ENCODE results near the gene ZNF587B. TPM values are rescaled to one million over a fixed set of nuclear protein-coding genes. Genes with fewer than 3 reads are reported as not detected.
A peak's percentile ranks its signal among the peaks of the same experiment; 100 is the strongest.
"Not testable (repeated sequence)": the region's sequence is repeated elsewhere in the genome, so short reads cannot be mapped to it uniquely, and the experiment has no call there.

ZNF587B gene
- total and polyA plus RNA-seq, 2 experiments from 2014 or later, result 5.1 to 10.1 TPM

- H3K9ac ChIP-seq, result no peak overlapping the region
- peaks cover 6% of the 10 kb centered on the region; the same call in 1 of the 2 replicates for H3K36me3 ChIP-seq (ENCODE audit: low read depth)
- 0 out of 2 replicates have a peak overlapping the region, but pooled peaks have one; percentile 8 for H3K27ac ChIP-seq
- H3K4me3 ChIP-seq, result no peak overlapping the region
- H3K4me2 ChIP-seq (ENCODE audit: unreplicated experiment), result no peak overlapping the region
- no peak overlapping the region for H2AFZ ChIP-seq
- no peaks in the 10 kb centered on the region for H3K27me3 ChIP-seq (replicated peaks; ENCODE audit: insufficient read depth)
- 60 to 67% methylated on average over 6 of the region's 6 CpGs for WGBS, 2 experiments (ENCODE audit: low coverage in 1 of 2, low lambda C conversion rate in 2 of 2, missing lambda C conversion rate in 2 of 2)
- H3K4me1 ChIP-seq (ENCODE audit: insufficient read depth), result no peaks in the 10 kb centered on the region
- H3F3A ChIP-seq (ENCODE audit: insufficient read depth), result 0 out of 2 replicates have a peak, but pooled peaks cover 7% of the 10 kb centered on the region
- no peaks in the 10 kb centered on the region; the same call in 1 of the 2 replicates for H4K20me1 ChIP-seq (ENCODE audit: insufficient read depth)
- H3K9me3 ChIP-seq (ENCODE audit: low read depth), result no peaks in the 10 kb centered on the region
- TF ChIP-seq EZH2 (IDR thresholded peaks at IDR 0.05; ENCODE audit: insufficient read depth, poor library complexity, severe bottlenecking) (no peak), EZH2phosphoT487 (IDR thresholded peaks at IDR 0.05; ENCODE audit: insufficient read depth, low read depth) (no peak)
- DNase-seq, result peak; percentile 13
- no peaks in the 10 kb centered on the region for H3K9me2 ChIP-seq (ENCODE audit: insufficient read depth)
- in situ Hi-C loops (cut with MboI), result no loop called here
- H3K79me2 ChIP-seq (ENCODE audit: insufficient read depth), result peaks cover 97% of the 10 kb centered on the region
These were observed 11.1 kb downstream of the ZNF587B start for GRCh38 chr19:57841122-57841763.

GRCh38 chr19:57847164-57847563 is 17.1 kb downstream of the ZNF587B start:
- H4K20me1 ChIP-seq (ENCODE audit: insufficient read depth); H3K9me2 ChIP-seq (ENCODE audit: insufficient read depth); H3K36me3 ChIP-seq (ENCODE audit: low read depth); H3K4me2 ChIP-seq (ENCODE audit: unreplicated experiment); H3K4me3 ChIP-seq; H3K27me3 ChIP-seq (replicated peaks; ENCODE audit: insufficient read depth); H3K4me1 ChIP-seq (ENCODE audit: insufficient read depth); DNase-seq; H3K9ac ChIP-seq; H3K27ac ChIP-seq; H3K9me3 ChIP-seq (ENCODE audit: low read depth); H2AFZ ChIP-seq; in situ Hi-C loops (cut with MboI): not testable (repeated sequence)
- Histone ChIP-seq H3K79me2 (ENCODE audit: insufficient read depth) (peaks cover 95% of the 10 kb centered on the region), H3F3A (ENCODE audit: insufficient read depth) (peaks cover 11% of the 10 kb centered on the region)
- 57 to 59% methylated on average over 3 of the region's 3 CpGs for WGBS, 2 experiments (ENCODE audit: low coverage in 1 of 2, low lambda C conversion rate in 2 of 2, missing lambda C conversion rate in 2 of 2)

- Histone ChIP-seq H3K27ac (peak overlapping the region; percentile 79; the same call in 1 of the 2 replicates), H3K79me2 (ENCODE audit: insufficient read depth) (peaks cover 95% of the 10 kb centered on the region), H2AFZ (peak overlapping the region; percentile 64; the same call in 1 of the 2 replicates), H3K4me2 (ENCODE audit: unreplicated experiment) (peak overlapping the region; percentile 90)
- H3K27me3 ChIP-seq (replicated peaks; ENCODE audit: insufficient read depth); H3K36me3 ChIP-seq (ENCODE audit: low read depth); H3K4me1 ChIP-seq (ENCODE audit: insufficient read depth); H3K9me3 ChIP-seq (ENCODE audit: low read depth); DNase-seq; H3K4me3 ChIP-seq; H3K9ac ChIP-seq; H3K9me2 ChIP-seq (ENCODE audit: insufficient read depth); H4K20me1 ChIP-seq (ENCODE audit: insufficient read depth); in situ Hi-C loops (cut with MboI); H3F3A ChIP-seq (ENCODE audit: insufficient read depth): not testable (repeated sequence)
- 100% methylated on average over 2 of the region's 2 CpGs for WGBS, 2 experiments (ENCODE audit: low coverage in 1 of 2, low lambda C conversion rate in 2 of 2, missing lambda C conversion rate in 2 of 2)
These were observed 19.1 kb downstream of the ZNF587B start for GRCh38 chr19:57849162-57849665.

- 1% methylated on average over 36 to 42 of the region's 42 CpGs for WGBS, 2 experiments (ENCODE audit: low coverage in 1 of 2, low lambda C conversion rate in 2 of 2, missing lambda C conversion rate in 2 of 2)
- H3K36me3 ChIP-seq (ENCODE audit: low read depth); H4K20me1 ChIP-seq (ENCODE audit: insufficient read depth); H3K27me3 ChIP-seq (replicated peaks; ENCODE audit: insufficient read depth); in situ Hi-C loops (cut with MboI); H3K9me3 ChIP-seq (ENCODE audit: low read depth); H3F3A ChIP-seq (ENCODE audit: insufficient read depth); H3K4me1 ChIP-seq (ENCODE audit: insufficient read depth); H3K9me2 ChIP-seq (ENCODE audit: insufficient read depth): not testable (repeated sequence)
- H3K79me2 ChIP-seq (ENCODE audit: insufficient read depth), result peaks cover 93% of the 10 kb centered on the region
- peak within 1 kb of the TSS; percentile 79 for H3K27ac ChIP-seq
- H3K4me2 ChIP-seq (ENCODE audit: unreplicated experiment), result peak within 1 kb of the TSS; percentile 90
- H3K4me3 ChIP-seq, result peak within 1 kb of the TSS; percentile 95
- peak within 1 kb of the TSS; percentile 64 for H2AFZ ChIP-seq
- H3K9ac ChIP-seq, result peak within 1 kb of the TSS; percentile 96
- DNase-seq, result peak; percentile 93
These were observed 19.8 kb downstream of the ZNF587B start, which contains the start of gene ZNF587 for GRCh38 chr19:57849666-57850473. Gene ZNF587 (plus strand): TSS chr19:57849859. CDS start chr19:57850039, 180 bp downstream.

All from GM23248 (cell line).